H1 (cell line): ENCODE data around the gene NCAPG2.

Experiments used
- CTCF ChIP-seq, 3 experiments: IDR thresholded peaks; 1 replicate in 2 of 3; 2 replicates in 1 of 3; pipeline versions ENCODE4 v1.5.1 to v1.6.1; 2011; ENCODE audit warnings: low read length in 3 of 3, mild to moderate bottlenecking in 3 of 3, inconsistent platforms in 2 of 3, low read depth in 1 of 3, moderate library complexity in 1 of 3; ENCODE audit not compliant: insufficient read depth in 1 of 3; ENCODE audit errors: control extremely low read depth in 1 of 3
- EZH2 ChIP-seq: fragments of 200-600 bp; sonication (generic); IDR thresholded peaks from 2 replicates; pipeline ENCODE4 v1.7.1; 2012; ENCODE audit warnings: low read depth, mild to moderate bottlenecking, moderate library complexity, low read length, inconsistent platforms; ENCODE audit not compliant: severe bottlenecking
- MAX ChIP-seq: IDR thresholded peaks from 2 replicates; pipeline ENCODE4 v1.6.1; 2012; ENCODE audit warnings: inconsistent platforms
- POLR2A ChIP-seq, 2 experiments: IDR thresholded peaks; 1 replicate in 1 of 2; 2 replicates in 1 of 2; pipeline ENCODE4 v1.6.1; 2011; ENCODE audit warnings: low read depth in 2 of 2, low read length in 2 of 2, mild to moderate bottlenecking in 2 of 2; ENCODE audit errors: control extremely low read depth in 1 of 2
- YY1 ChIP-seq: IDR thresholded peaks from 2 replicates; pipeline ENCODE4 v1.6.1; 2011; ENCODE audit warnings: low read depth, mild to moderate bottlenecking, low read length

GRCh38 chr7:158649279-158649678 lies 55.3 kb downstream of the NCAPG2 start:
- no peak for TF ChIP-seq MAX
- TF ChIP-seq POLR2A (IDR thresholded peaks at IDR 0.05; ENCODE audit: control extremely low read depth in 1 of 2, low read depth in 2 of 2, low read length in 2 of 2): no peak
- no peak for TF ChIP-seq CTCF (IDR thresholded peaks at IDR 0.05; ENCODE audit: control extremely low read depth in 1 of 3, insufficient read depth in 1 of 3, low read depth in 1 of 3, low read length in 3 of 3)
- TF ChIP-seq EZH2: no peak
- no peak for TF ChIP-seq YY1
